8988T (cell line): ENCODE results near the gene PPP1R15A.
"Not testable (repeated sequence)": the region's sequence is repeated elsewhere in the genome, so short reads cannot be mapped to it uniquely, and the experiment has no call there.

Experiments
- DNase-seq: peaks from one replicate; pipeline ENCODE4 v3.0.0; 2011

Gene PPP1R15A

DNA sequence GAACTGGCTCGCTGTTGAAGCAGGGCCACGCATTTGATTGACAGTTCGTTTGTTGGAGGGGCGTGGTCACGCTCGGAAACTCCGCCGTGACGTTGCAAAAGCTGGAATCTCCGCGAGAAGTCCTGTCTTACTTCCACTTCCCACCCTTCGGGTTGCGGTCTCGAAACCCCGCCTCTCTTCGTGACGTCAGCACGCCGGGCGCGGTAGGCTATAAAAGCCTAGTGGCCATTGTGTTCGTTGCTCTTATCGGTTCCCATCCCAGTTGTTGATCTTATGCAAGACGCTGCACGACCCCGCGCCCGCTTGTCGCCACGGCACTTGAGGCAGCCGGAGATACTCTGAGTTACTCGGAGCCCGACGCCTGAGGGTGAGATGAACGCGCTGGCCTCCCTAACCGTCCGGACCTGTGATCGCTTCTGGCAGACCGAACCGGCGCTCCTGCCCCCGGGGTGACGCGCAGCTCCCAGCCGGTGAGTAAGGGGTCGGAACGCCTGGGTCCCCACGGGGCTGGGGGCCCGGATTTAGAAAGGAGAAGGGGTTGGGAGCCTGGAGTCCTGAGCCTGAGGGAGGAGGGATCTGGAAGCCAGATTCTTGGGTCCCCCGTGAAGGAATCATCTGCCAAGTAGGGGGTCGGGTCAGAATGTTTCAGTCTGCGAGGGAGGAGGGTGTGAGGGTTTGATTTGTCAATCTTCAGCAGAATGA, at the start of gene PPP1R15A:
Gene PPP1R15A (plus strand): TSS at position 240 of the 702 bp plus-strand sequence. CDS start 813 bp downstream, outside the sequence.
- peak; percentile 71 for DNase-seq

DNA sequence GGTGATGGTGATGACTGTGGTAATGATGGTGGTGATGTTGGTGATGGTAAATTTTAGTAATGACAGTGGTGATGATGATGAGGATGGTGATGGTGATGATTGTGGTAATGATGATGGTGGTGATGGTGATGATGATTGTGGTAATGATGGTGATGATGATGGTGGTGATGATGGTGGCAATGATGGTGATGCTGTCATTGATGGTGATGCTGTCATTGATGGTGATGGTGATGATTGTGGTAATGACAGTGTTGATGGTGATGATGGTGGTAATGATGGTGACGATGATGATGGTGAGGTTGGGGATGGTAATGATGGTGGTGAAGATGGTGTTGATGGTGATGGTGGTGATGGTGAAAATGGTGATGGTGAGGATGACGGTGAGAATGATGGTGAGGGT, 49.7 kb upstream of the PPP1R15A start:
- DNase-seq: no peak

DNA sequence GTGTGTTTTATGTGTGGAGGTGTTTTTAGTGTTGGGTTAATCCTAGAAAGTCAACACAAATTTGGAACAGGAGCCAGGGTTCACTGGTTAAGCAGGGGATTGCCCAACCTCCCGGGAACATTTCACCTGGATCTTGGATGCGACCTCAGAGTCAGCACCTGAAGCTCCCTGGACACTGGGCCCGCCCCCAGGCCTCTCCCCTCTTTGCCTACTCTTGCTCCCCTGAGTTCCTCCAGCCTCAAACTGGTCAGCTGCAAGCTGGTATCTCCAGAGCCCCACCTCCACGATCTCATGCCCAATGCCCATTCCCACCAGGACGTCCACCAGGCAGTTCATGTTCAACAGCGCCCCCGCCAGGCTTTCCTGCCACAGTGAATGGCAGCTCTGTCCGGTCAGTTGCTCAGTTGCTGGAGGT, 45.6 kb upstream of the PPP1R15A start:
- no peak for DNase-seq

DNA sequence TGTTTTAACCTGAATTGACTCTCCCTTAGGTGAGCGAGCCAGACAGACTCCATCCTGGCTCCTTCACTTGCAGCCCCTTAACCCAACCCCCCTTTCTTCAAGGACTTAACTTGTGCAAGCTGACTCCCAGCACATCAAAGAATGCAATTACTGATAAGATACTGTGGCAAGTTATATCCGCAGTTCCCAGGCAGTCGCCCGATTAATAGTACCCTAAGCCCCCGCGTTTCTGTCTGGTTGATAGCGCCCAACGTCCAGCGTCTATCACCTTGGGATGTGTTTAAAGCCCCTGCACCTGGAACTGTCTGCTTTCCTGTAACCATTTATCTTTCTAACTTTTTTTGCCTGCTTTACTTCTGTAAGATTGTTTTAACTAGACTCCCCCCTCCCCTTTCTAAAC, 42.1 kb upstream of the PPP1R15A start:
- DNase-seq: no peak

DNA sequence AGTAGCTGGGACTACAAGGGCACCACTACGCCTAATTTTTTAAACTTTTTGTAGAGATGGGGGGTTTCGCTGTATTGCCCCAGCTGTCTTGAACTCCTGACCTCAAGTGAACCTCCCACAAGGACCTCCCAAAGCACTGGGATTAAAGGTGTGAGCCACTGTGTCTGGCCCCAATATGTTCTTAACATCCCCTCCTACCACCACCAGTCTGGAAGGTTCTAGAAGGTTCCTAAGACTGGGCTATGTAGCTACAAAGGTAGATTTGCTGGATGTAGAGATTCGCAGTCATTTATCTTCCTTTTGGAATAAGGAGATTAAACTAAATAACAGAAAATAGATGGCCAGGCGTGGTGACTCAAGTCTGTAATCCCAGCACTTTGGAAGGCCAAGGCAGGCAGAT, 41.3 kb upstream of the PPP1R15A start:
- DNase-seq: no peak

DNA sequence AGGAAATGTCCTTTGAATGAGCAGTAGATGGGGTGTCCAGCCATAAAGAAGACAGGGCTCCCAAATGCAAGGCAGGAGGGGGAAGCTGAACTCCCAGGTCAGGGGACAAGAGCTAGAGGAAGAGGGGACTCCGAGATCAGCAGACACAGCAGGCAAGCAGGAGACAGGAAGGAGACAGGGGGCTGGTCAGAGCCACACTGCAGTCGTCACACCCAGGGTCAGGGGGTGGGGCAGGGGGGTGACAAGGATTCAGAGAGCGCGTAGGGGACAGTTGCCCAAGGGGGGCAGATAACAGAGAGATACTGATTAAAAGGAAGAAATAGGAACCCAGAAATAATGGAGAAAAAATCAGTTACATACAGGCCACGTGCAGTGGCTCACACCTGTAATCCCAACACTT, 39.2 kb upstream of the PPP1R15A start:
- DNase-seq: no peak

DNA sequence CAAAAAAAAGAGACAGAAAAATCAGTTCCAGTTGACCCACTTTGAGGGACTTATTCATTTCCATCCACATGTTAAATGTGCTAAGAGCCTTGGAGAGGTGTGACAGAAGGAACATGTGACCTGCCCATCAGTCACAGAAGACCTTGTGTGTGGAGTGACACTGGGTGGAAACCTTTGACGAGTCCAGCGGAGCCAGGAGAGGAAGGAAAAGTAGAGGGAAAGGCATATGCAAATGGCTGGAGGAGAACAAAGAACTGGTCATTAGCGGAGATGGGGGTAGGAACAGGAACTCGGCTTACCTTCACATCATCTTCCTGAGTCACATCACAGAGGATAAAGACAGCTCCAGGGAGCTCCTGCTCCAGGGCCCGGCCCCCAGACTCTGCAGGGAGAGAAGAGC, 38.2 kb upstream of the PPP1R15A start:
- no peak for DNase-seq

DNA sequence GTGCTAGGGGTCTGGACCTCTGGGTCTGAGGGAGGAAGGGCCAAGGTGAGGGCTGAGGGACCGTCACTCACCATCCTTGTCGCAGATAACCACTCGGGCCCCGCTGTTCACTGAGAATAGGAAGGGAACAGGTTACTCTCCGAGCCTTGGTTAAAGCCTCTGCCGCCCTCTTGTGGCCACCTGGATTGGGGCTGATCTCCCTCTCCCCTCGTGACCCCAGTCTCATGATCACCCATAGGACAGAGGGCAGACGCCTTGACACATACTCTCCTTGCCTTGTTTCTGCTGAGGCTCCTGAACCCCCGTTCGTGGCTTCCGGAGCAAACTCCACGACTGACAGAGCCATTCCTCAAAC, 36.5 kb upstream of the PPP1R15A start:
- DNase-seq: peak; percentile 48

DNA sequence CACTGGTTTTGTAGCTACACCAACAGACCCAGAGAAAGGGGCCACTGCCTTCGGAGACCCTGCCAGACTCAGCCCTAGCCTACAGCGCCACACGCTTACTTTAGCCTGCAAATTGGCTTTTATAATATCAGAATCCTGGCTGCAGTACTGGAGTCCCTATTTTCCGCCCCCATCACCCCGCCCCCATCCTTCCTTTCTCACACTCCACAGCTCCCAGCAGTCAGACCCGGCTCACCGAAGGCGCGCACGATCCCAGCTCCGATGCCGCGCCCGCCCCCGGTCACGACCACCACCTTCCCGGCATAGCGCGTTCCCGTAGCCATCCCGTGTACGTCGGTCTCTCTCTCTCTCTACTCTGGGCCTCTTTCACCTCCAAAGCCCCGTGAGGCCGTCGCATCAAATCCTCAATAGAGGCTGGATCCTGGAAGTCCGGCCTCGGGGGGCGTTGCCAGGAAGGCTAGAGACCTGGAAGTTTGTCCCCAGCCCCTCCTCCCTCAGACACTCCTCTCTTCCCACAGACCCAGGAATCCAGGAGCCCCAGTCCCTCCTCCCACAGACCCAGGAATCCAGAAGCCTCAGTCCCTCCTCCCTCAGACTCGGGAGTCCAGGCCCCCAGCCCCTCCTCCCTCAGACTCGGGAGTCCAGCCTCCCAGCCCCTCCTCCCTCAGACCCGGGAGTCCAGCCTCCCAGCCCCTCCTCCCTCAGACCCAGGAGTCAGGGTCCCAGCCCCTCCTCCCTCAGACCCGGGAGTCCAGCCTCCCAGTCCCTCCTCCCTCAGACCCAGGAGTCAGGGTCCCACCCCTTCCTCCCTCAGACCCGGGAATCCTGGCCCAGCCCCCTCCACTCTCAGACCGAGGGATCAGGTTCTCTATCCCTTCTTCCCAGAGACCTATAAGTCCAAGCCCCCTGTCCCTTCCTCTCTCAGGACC, 35.9 kb upstream of the PPP1R15A start, which contains the start of gene HSD17B14:
Gene HSD17B14 (minus strand): TSS at position 403 of the 929 bp plus-strand sequence. CDS start 80 bp downstream, at position 323.
- DNase-seq: no peak

DNA sequence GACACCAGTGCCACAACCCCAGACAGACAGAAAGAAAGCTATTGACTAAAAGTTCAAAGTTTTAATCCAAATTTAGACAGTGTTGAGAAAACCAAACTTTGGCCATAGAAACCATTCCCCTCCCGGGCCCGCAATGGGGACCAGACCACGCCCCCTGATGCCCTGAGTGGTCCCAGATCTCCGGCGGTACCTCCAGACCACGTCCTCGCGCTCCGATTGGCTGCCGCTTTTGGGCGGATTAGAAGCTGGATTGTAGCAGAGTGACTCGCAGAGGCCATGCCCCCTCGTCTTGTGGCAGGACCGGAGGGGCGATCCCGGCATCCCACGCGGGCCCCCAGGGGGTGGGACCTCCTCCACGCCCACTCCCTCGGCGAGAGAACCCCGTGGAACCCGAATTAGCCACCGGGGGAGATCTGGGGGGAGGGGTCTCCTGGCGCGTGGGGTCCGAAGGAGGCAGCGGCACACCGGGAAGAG, 35.1 kb upstream of the PPP1R15A start:
- DNase-seq: no peak

DNA sequence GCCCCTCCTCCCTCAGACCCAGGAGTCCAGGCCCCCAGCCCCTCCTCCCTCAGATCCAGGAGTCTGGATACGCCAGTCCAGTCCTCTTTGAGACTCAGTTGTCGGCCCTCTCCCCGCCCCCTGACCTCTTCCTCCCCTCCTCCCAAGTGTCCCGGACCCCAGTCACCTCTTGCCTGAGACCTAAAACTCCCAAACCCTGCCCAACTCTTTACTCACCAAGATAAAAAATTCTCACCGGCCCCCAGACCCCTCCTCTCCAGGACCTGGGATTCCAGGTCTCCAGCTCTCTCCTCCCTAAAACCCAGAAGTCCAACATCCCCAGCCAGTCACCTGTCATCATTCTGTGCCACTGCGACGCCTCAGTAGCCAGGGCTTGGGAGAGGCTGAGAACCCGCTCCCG, 34.5 kb upstream of the PPP1R15A start:
- no peak for DNase-seq

DNA sequence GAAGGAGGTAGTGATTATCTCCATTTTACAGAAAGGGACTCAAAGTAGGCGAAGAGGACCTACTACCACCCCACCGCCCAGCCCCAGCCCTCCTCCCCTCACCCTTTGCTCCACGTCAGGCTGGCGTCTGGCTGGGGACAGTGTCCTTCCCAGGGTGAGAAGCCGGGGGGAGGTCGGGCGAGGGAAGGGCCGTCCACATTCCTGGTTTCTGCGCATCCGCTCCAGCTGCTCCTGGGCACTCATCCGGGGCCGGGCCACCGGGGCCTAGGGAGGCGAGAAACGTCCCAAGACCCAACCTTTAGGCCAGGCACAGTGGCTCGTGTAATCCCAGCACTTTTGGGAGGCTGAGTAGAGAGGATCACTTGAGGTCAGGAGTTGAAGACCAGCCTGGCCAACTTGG, 31.2 kb upstream of the PPP1R15A start:
- no peak for DNase-seq

DNA sequence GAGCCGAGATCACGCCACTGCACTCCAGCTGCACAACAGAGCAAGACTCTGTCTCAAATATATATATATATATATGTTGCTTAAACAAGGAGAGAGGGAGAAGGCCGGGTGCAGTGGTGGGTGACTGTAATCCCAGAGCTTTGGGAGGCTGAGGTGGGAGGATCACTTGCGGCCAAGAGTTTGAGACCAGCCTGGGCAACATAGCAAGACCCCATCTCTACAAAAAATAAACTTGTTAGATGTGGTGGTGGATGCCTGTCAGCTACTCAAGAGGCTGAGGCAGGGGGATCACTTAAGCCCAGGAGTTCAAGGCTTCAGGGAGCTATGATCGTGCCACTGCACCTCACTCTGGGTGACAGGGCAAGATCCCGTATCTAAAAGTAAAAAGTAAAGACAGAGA, 30.6 kb upstream of the PPP1R15A start:
- DNase-seq: no peak

DNA sequence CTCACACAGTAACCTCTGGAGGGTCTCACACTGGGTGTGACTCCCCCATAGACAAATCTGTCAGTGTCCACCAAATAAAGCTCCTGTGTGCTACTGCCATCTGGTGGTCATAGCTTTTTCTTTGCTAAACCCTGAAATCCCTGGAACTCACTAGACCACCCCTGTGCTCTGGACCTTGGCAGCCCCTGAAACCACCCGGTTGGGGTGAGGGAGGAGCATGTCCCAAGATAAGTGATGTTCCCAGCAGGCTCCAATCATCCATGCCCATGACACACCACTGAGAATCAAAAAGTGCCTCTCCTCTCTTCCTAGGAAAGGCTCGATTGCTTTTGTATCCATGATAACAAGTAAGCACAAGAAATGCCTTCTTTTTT, 29.4 kb upstream of the PPP1R15A start:
- no peak for DNase-seq

DNA sequence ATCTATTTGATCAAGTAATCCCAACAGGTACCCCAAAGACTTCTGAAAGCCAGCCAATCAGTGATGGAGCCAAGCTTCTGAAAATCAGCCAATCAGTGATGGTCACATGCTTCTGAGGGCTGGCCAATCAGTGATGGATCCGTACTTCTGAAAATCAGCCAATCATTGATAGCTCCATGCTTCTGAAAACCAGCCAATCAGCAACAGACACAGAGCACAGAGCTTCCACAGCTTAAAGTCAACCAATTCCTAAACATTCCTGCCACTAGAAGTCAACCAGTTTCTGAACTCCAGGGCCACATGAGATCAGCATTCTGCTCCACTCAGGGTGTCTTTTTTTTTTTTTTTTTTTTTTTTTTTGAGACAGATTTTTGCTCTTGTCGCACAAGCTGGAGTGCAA, 27.7 kb upstream of the PPP1R15A start:
- DNase-seq: no peak

DNA sequence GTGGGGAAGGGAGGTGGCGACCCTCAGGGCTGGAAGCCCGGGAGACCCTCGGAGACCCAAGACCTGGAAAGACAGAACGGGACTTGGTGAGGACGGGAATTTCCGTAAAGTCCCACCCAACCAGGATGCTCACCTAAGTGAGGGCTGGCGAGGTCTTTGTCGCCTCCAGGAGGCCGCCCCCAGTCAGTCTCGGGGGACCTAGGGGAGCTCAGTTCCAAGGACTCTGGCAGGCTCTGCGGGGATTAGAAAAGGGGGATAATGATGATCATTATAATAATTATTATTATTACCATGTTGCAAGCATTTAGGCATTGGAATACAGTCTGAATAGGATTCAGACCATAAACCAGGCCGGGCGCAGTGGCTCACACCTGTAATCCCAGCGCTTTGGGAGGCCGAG, 26.8 kb upstream of the PPP1R15A start:
- DNase-seq: no peak

DNA sequence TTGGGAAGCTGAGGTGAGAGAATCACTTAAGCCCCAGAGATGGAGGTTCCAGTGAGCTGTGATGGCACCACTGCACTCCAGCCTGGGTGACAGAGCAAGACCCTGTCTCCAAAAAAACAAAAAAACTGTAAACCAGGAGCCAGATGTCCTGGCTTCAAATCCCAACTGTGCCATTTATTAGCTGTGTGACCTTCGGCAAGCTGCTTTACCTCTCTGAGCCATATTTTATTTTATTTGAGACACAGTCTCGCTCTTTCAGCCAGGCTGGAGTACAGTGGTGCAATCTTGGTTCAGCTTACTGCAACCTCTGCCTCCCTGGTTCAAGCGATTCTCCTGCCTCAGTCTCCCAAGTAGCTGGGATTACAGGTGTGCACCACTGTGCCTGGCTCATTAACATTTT, 25.6 kb upstream of the PPP1R15A start:
- DNase-seq: not testable (repeated sequence)

DNA sequence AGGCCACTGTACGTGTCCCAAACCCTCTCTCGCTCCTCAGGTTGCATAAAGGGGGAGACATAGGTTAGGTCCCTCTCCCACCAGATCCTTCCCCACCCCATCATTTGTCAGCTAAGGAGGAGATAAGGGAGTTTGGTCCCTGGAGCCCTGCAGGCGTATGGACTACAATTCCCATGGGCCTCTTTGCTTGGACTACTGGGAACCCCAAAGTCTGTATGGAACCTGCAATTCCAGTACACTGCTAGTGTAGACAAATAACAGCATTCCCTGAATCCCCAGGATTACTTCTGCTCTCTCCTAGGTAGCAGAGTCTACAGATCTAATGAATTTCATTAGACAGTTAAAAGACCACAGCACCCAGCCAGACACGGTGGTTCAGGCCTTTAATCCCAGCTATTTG, 19.9 kb upstream of the PPP1R15A start:
- no peak for DNase-seq

DNA sequence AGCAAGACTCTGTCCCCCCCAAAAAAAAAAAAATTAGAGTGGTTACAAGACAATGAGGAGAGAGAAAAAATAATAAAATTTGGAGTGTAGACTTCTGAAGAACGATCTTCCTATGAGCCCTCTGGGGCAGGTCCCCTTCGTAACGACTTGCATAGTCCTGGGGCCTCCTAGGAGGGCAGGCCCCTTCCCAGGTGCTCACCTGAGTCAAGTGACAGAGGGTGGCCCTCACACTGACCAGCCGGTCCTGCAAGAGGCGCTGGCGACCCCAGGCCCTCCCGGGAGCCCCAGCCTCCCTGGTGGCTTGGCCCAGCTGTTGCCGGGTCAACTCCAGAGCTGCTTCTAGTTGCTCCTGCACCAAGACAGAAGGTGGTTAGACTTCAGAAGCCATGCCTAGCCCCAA, 18.7 kb upstream of the PPP1R15A start:
- DNase-seq: no peak

DNA sequence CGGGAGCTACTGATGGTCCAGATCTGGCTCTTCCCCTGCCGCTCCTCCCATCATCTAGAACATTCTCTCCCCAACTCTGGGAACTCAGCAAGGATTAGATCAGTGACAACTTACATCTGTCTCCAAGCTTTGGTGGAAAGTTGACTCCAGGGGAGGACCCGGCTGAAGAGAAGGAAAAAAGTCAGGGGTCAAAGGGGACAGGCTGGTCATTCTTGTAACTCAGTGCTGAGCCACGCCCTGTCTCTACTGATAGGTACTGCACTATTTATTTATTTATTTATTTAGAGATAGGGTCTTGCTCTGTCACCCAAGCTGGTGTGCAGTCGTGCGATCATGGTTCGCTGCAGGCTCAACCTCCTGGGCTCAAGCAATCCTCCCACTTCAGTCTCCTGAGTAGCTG, 18.1 kb upstream of the PPP1R15A start:
- DNase-seq: no peak

DNA sequence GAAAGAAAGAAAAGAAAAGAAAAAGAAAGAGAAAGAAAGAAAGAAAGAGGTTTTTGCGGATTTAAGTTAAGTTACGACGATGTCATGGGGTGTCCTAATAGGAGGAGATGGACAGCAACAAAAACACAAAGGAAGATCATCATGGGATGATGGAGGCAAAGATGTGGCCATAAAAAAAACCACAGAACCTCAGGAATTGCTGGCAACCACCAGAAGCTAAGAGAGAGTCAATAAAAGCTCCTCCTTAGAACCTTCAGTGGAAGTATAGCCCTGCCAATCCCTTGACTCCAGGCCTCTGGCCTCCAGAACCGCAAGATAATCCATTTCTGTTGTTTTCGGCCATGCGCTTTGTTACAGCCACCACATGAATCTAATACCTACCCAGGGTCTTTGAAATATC, 15.3 kb upstream of the PPP1R15A start:
- no peak for DNase-seq

DNA sequence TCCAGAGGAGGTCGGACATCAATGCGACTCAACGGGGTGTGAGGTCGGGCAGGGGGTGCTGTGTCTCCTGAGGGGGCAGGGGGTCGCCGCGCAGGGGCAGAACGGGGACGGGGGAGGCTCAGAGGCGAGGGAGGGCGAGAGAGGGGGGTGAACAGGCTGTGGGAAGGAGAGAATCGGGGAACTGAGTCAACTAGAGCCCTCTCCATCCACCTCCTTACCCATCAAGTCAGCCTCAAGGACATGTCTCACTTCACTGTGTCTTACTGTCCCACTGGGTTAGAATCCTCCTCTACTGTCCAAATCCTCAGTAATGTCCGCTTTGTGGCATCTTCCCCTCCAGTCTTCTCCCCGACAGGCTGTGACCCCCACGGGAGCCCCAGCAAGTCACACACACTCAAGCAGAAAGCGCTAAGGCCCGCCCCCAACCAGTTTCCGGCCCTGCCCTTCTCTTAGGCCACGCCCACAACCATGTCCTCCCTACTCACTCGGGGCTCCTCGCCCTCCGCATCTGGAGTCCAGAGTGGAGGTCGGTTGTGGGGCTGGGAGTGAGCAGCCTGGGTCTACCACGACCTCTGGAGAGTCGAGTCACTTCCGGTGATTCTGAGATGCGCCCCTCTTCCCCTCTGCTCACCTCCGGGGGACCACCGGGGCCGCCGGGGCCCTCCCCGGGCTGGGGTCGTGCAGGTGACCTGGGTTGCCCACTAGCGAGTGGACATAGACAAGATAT, 13.1 kb upstream of the PPP1R15A start:
- DNase-seq: no peak
